HG03045 (cell line): ENCODE results near the gene BORCS6.
"Not testable (repeated sequence)": the region's sequence is repeated elsewhere in the genome, so short reads cannot be mapped to it uniquely, and the experiment has no call there.

Source experiments
- ATAC-seq: cut with Tn5 transposase; IDR thresholded peaks from one replicate; pipeline ENCODE4 v1.9.1; 2021; ENCODE audit warnings: mild to moderate bottlenecking, moderate library complexity; ENCODE audit not compliant: unreplicated experiment

Gene BORCS6

DNA sequence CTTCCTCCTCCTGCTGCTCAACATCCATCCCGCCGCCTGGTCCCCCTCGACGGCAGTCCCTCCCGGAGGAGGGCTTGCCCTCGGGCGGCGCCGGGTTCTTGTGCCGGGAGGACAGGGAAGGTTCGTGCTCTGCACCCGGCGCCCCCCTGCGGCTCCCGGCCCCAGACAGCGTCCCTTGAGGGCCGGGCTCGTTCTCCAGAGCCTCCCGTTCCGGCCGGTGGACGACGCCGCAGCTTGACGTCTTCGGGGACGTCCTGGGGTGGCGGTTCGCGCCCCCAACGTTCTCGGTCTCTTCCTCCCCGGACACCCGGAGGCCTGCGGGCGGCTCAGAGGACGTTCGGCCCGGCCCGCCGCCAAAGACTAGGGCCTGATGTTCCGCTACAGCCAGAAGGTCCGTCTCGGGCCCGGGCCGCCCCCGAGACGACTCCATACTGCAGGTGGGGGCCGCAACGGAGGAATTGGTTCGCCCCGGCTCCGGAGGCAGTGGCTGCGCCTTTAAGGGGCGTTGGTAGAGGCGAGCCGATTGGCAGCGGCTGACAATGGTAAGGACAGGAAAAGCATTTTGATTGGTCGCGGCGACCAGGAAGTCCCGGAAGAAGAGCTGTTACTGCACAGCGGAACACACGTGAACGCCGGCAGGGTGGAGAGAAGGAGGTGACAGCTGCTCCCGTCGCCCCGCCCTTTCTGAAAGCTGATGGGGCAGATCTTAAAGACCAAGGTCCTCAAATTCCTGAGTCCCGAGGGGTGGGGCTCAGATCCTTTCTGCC is at the start of gene BORCS6:
Gene BORCS6, minus strand, starts transcription at position 470 of the 767 bp plus-strand sequence. Its CDS starts 40 bp downstream, at position 430.
- ATAC-seq: peak; percentile 51

DNA sequence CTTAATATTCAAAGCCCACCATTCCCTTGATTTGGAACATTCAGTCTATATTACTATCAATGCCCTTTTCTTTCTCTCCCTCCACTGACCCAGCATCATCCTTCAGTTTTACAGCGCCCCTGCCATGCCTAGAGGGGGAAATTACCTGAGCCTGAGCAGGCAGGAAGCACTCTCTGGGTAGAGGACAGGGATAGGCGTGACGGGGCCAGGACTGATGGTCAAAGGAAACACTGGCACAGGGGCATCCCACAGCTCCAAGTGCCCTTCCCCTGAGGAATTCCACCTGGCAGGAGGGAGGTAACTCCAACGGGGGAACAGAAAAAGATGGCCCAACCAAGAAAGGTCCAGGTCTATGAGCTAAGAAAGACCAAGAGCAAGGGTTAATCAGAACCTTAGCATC is 47.9 kb upstream of the BORCS6 start:
- no peak for ATAC-seq

DNA sequence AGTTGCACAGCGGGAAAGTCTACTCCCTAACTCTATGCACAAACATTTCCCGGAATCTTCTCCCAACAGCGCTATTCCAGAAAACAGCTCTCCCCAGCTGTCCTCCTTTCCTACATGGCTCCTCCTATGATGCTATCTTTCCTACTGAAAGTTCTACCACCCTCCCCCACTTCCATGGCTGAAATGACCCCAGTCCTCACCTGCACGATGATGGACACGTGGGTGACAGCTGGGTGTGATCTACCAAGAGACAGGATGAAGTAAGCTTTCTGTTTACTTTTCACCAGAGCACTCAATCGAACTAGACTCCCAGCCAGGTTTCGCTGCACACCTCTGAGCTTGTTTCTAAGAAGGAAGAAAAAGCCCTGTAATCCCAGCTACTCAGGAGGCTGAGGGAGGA is 47.2 kb upstream of the BORCS6 start:
- ATAC-seq: no peak

DNA sequence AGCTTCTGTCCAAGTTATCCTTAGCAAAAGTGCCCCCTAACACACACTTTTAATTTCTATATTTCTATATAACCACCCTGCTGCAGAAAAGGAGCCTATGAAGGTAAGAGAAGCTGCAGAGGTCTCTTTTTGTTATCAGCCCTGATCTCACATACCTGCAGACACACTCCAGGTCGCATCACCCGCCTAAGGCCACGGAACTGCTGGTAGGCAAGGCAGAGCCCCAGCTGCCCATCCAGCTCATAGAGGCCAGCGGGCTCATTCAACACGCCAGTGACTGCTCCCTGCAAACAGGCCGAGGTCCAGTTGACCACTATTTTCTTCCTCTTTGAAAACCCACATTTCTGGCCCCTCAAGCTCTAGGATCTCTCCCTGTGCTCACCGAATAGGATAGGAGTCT is 45.7 kb upstream of the BORCS6 start:
- ATAC-seq: no peak

DNA sequence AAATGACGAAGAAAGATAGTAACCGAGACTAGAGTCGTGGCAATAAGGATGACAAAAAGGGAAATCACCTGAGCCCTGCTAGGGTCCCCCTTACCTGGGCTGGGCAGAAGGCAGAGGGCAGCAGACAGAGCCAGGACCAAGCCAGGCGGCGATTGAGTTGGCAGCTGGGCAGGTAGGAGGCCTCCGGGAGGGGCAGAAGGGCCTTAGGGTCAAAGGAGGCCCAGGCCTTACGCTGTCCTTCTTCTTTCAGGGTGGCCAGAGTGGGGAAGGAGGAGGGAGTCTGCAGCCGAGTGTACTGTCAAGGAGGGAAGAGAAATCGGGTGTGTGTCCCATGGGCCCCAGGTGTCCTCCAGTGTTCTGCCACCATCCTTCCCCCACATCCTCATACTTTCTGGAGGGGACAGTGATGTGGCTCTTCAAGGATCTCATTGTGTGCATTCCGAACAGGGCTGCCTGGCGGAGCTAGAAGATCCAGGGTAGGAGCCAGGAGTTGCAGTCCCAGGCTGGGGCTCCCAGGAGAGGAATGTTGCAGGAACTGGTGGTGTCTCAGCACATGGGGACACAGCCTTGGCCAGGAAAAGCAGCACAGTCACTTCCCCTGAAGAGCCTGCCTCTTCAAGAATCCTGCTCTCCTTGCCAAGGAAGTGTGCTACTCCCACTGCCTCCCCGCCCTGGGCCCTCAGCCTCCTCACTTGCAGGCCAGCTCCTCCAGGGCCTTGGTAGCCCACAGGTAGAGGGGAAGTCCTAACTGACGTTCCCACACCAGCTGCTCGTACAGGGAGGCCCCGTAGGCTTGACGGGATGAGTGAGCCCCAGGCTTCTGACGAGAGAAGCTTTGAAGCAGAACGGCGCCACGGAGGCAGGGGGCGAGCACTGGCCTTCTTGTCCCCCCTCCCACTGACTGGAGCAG is 44.6 kb upstream of the BORCS6 start:
- ATAC-seq: no peak

DNA sequence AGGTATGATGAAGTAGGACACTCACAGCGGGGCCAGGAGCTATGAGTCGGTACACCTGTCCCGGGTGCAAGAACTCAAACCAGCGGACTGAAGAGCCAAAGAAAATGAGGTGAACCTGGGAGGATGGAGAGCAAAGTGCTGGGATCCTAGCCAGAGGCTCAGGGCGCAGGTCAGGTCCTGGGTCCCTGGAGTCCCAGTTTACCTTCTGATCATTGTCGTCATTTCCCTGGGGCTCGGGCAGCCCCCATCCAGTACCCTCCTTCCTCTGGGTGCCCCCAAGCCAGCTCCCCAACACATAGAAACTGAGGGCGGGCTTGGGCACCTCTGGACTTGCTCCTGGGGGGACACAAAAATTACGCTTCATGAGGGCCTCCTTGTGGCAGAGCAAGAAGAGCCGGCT is 41.7 kb upstream of the BORCS6 start:
- ATAC-seq: no peak

DNA sequence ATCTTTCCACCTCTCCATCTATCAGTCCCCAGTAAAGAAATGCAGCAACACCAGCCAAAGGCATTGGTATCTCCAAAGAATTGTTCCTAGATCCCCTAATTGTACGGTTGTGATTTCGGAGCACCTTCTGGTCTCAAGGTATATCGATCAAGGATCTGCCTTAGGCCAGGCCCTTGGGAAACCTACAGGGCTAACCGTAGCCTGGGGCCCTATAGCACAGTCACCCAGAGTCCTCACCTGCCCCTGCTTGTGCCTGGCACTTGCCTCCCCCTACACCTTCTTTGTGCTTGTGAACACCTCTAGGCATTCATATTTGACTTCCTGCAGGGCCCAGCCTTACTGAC is 37.2 kb upstream of the BORCS6 start:
- ATAC-seq: no peak

DNA sequence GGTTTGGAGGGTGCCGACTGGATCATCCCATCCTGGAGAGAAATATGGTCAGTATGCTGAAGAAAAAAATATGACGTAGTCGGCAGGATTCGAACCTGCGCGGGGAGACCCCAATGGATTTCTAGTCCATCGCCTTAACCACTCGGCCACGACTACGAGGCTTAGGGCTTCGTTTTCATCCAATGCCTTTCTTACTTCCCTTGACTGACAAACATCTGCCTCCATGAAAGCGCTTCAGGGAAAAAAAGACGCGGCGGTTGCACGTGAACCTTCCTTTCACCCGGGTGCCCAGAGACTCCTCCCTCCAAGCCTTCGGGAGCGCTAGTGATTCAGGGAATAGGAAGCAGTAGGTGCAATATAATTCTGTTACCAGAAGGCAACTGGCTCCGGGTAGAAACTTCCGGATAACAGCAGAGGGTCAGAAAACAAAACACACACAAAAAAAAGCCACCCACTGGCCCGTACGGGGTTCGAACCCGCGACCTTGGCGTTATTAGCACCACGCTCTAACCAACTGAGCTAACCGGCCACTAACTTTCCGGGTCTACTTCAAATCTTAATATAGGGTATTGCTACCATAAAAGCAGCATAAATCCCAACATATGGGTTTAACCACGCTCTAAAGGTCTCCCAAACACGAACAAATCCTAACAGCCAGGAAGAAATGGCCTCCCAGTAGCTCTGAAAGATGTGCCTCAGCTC is 36.7 kb upstream of the BORCS6 start:
- ATAC-seq: no peak

DNA sequence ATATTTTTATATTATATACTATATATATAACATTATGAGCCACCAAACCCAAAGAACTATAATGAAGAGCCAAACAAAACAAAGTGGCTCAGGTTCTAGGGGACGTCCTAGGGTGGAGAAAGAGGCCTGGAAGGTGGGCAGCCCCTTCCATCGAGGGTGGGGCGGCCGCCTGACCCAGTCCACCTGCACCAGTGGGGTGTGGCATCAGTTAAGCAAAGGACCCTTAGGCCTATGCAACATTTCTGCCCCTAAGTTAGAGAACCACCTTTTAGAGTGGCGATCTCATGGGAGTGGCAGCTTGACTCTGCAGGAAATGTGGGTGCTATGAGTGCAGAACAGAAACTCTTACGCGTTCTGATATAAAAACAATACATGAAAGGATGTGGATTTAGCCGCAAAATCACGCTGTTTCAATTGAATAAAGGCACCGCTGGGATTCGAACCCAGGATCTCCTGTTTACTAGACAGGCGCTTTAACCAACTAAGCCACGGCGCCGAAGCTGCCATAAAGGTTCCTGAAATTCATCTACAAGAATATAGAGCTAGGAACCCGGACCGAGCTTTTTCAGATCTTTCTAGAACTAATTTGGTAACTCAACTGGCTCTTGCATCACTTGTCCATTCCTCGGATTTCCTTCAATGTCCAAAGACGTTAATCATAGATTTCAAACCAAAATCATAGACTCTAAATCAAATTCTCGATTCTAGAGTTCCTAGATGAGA is 36.0 kb upstream of the BORCS6 start:
- no peak for ATAC-seq

DNA sequence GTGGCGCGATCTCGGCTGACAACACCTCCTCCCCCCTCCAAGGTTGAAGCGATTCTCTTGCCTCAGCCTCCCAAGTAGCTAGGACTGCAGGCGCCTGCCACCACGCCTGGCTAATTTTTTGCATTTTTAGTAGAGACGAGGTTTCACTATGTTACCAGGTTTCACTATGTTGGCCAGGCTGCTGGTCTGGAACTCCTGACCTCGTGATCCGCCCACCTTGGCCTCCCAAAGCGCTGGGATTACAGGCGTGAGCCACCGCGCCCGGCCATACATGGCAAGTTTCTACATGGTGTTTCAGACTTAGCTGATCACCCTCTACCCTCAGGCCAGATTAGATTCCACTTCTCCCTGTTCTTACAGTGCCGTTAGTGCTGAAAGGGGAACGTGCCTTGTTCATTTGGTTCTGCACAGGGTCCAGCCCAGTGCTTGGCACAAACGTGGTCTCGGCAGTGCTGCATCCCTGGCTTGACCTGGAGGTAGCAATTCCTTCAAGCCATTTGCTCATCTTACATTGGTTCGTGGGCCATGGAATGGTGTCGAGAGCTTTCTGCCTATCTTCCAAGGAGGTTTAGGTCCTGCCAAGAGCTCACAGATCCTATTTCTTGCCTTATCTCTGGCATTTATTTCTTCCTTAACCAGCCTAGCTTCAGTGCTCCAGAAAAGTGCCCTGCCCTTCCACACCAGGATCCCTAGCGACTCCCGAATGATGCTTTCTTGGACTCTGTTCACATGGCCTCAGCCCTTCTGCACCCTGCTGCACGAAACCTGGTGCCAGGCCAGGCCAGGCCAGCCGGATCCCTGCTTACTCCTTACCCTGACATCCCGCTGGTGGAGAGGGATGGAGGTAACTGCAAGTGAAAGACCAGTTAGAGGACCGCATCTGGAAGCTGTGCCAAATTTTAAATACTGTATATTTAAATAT is 35.2 kb upstream of the BORCS6 start:
- no peak for ATAC-seq

DNA sequence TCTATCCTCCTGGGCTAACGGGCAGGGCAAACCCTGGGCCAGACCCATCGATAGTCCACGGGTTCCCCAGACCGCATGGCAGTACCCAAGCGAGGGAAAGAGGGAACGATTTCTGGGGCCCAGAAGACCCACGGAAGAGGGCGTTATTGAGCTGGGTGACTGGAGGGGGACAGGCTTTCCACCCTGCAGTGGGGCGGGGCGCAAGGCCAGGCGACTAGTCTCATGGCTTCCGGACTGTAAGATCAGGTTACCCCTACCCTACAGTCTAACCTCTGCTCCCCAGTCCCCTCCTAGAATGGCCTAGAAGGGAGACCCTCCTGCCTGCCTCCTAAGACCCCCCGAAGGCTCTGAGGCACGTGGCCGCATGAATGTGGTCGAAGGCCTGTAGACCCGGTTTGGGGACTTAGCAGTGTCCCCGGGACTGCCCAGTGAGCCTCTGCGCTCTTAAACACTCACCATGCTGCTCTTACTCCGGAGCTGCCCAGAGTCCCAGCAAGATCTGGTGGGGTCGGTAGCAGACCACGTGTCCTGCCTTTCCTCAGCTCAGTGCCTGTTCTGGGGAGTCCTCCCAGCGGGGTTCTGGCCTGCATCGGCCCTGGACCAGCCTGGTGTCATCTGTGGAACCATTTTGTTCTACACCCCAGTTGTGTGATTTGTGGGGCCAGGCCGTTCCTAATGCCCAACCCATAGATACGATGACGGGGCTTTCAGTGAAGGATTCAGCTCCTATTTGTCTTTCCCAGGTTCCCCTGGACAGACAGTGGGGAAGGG is 33.6 kb upstream of the BORCS6 start:
- no peak for ATAC-seq

DNA sequence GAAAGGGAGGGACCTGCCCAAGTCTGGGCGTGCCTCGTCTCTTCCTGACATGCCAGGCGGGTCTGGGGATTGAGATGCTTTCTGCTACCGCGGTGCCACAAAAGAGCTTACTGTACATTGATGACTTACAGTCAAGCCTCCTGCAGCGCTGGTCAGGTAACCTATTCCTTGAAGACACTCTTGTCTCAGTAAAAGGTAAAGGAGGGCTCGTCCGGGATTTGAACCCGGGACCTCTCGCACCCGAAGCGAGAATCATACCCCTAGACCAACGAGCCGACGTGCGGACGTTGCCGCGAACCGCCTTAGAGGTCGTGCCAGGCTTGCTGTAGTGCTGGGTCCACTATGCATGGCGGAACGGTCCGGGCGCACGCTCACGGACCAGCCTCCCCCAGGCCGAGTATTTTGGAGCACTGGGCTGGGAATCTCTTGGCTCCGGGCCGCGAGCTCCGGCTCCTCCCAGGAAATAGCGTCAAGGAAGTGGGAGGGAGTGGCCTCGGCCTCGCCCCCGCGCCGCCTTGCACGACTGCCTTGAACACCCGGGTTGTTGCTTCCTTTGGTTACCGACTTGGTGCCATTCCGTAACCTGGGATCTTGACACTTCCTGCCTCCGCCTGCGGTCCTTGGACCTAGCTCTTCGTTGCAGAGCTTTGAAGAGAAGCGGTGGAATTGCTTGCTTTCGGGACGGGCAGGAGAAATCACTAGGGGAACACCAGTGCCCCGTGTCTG is 32.8 kb upstream of the BORCS6 start:
- peak; percentile 38 for ATAC-seq

DNA sequence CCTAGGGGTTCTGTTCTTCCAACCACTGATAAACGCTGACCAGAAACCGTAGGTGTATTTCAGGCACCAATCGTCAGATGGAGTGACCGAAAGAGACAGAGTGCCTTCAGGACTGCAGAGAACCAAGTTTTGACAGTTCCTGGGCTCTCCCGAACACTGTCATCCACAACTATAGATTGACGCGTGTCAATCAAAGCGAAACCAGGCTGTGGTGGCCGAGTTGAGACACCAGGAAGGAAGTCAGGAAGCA is 32.3 kb upstream of the BORCS6 start:
- peak; percentile 32 for ATAC-seq

DNA sequence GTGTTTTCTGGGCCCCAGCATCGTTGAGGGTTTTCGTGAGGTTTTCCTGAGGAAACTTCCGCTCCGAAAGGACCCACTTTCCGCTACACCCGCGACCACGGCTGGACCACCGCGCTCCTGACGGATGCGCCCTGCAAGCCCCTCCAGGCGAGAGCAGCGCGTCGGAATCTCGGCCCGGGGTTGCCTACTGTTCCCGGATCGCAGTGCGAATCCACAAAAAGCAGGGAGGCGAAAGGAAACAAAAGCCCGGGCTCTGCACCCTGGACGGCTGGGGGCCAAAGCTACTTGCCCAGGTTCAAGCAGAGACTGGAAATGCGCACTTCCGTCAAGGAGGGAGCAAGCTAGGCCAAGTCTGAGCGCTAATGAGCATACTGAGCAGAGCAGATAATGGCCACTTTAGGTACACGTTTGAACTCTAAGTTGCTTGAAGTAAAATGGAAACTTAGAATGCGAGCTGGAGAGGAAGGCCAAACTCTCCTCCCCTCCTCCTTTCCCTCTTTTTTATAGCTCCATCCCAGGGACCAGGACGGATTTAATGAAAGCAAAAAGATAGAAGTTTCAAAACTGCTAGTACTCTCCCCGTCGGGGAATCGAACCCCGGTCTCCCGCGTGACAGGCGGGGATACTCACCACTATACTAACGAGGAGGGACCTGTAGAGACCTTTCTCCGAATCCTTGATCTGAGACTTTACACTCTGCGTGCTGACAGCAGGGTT is 31.8 kb upstream of the BORCS6 start:
- ATAC-seq: peak; percentile 33

DNA sequence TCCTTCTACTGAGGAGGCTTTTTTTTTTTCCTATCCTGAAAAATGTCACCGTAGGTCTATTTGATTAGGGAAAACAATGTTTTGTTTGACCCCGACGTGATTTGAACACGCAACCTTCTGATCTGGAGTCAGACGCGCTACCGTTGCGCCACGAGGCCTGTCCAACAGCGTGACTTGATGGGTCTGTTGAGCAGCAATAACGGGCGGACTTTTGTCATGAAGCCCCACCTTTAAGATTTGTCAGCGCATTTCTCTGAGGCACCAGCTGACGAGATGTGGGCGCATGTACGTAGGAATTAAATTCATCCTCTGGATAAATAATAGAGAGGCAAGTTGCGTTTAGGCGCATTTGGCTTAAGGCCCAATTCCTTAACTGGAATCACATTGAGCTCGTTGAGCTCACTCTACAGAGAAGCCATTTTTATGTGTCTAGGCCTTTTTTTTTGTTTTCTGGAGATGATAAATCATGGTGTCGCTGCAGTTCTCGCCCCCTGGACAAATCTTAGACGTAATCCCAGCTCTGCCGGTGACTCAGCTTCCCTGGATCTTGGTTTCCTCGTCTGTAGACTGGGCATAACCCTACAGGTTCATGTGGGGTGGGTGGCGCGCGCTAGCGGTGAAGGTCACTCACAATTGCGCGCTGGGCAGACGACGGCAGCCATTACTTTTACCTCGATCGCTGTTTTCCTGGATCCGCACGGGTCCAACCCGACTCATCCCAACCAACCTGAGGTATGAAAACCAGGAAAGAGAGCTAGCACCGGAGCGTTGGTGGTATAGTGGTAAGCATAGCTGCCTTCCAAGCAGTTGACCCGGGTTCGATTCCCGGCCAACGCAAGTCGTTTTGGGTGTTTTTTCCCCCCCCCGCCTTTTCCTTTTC is 31.0 kb upstream of the BORCS6 start:
- no peak for ATAC-seq

DNA sequence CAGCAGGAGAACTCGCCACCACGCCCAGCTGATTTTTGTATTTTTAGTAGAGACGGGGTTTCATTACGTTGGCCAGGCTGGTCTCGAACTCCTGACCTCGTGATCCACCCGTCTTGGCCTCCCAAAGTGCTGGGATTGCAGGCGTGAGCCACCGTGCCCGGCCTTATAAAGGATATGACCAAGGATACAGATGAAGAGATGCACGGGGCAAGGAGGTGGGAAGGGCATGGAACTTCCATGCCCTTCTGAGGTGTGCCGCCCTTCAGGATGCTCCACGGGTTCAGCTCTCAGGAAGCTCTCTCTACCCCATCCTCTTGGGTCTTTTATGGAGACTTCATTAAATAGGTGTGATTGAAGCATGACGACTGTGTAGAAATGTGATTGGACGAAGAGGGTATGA is 24.0 kb upstream of the BORCS6 start:
- not testable (repeated sequence) for ATAC-seq
